Erythroblast (primary cell): ENCODE data around the gene C6orf58.

ENCODE experiments used
- GATA1 ChIP-seq: IDR thresholded peaks from 2 replicates; pipeline ENCODE4 v1.6.1; 2011; ENCODE audit warnings: low read depth, mild to moderate bottlenecking, control low read depth, low read length, moderate library complexity
- POLR2A ChIP-seq: IDR thresholded peaks from 2 replicates; pipeline ENCODE4 v1.6.1; 2011; ENCODE audit warnings: mild to moderate bottlenecking, low read length

DNA sequence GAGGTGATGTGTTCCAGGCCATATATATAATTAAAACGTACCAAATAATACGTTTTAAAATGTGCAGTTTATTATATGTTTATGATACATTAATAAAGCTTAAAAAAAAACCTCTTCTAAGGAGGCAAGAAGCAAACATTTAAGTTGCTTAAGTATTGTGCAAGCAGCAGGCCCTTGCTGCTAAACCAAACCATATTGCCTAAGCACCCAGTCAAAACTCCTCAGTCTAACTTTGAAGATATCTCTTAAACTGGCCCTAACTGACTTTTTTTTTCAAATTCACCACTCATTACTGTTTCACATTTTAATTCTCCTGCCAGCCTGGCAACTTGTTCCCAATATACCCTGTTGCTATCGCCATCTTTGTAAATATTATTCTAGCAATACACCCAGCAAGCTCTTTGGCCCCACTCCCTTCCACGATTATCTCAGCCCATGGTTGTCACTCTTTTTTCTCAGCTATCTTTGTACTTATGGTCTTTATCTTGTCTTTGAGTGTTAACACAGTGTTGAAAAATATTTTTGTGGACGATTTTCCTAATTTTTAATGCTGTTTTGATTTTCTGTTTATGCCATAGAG is 60.9 kb downstream of the C6orf58 start:
- TF ChIP-seq POLR2A, result no peak
- TF ChIP-seq GATA1, result no peak
